CD14-positive monocyte (primary cell): ENCODE data around the gene RASGRF2. TPM values are rescaled to one million over a fixed set of nuclear protein-coding genes. Genes with fewer than 3 reads are reported as not detected.

ENCODE experiments used
- DNase-seq, 3 donors: peaks; one replicate each; pipeline ENCODE4 v3.0.0-alpha.2; 2011 to 2022
- H2AFZ ChIP-seq: 2 replicates; pipeline ENCODE4 v1.6.0; 2012; ENCODE audit warnings: mild to moderate bottlenecking, low read depth, low read length, inconsistent platforms; ENCODE audit not compliant: insufficient read depth, poor library complexity, severe bottlenecking
- H3K27ac ChIP-seq, 2 donors: 1 replicate in 1 of 2; 2 replicates in 1 of 2; pipeline ENCODE4 v1.5.1; 2012 to 2013; ENCODE audit warnings: low read length in 2 of 2, control low read depth in 1 of 2, inconsistent platforms in 1 of 2, low read depth in 1 of 2, mild to moderate bottlenecking in 1 of 2
- H3K27me3 ChIP-seq, 2 donors: one replicate each; pipeline versions ENCODE4 v1.6.0 to v1.6.1; 2011 to 2013; ENCODE audit warnings: low read length in 2 of 2; ENCODE audit not compliant: control insufficient read depth in 2 of 2, insufficient read depth in 2 of 2
- H3K36me3 ChIP-seq, 2 donors: replicated peaks in 1 of 2; 1 replicate in 1 of 2; 2 replicates in 1 of 2; pipeline versions ENCODE4 v1.5.1 to v1.6.1; 2012 to 2013; ENCODE audit warnings: low read length in 2 of 2, control low read depth in 1 of 2, inconsistent platforms in 1 of 2, mild to moderate bottlenecking in 1 of 2; ENCODE audit not compliant: insufficient read depth in 2 of 2, control insufficient read depth in 1 of 2
- H3K4me1 ChIP-seq, 2 donors: 1 replicate in 1 of 2; 2 replicates in 1 of 2; pipeline versions ENCODE4 v1.5.1 to v1.6.1; 2012 to 2013; ENCODE audit warnings: low read length in 2 of 2, control low read depth in 1 of 2, inconsistent platforms in 1 of 2, mild to moderate bottlenecking in 1 of 2, moderate library complexity in 1 of 2; ENCODE audit not compliant: insufficient read depth in 2 of 2, control insufficient read depth in 1 of 2
- H3K4me2 ChIP-seq: replicated peaks from 2 replicates; pipeline ENCODE3; 2012; ENCODE audit warnings: low read length, moderate library complexity, mild to moderate bottlenecking; ENCODE audit not compliant: poor library complexity, severe bottlenecking; ENCODE audit errors: extremely low read depth
- H3K4me3 ChIP-seq, 3 experiments: fragments of 200-600 bp in 1 of 3; sonication (generic) in 1 of 3; replicated peaks in 1 of 3; 1 replicate in 2 of 3; 2 replicates in 1 of 3; pipeline ENCODE4 v1.5.1; 2011 to 2013; ENCODE audit warnings: low read length in 3 of 3, mild to moderate bottlenecking in 3 of 3, control low read depth in 2 of 3, low read depth in 2 of 3, inconsistent platforms in 1 of 3, moderate library complexity in 1 of 3
- H3K79me2 ChIP-seq: 2 replicates; pipeline ENCODE4 v1.6.0; 2012; ENCODE audit warnings: mild to moderate bottlenecking, control low read depth, inconsistent platforms, low read length, moderate library complexity; ENCODE audit not compliant: insufficient read depth
- H3K9ac ChIP-seq: 2 replicates; pipeline ENCODE4 v1.6.0; 2017; ENCODE audit warnings: low read length, mild to moderate bottlenecking; ENCODE audit not compliant: insufficient read depth, poor library complexity, severe bottlenecking
- H3K9me3 ChIP-seq, 2 donors: replicated peaks in 1 of 2; 1 replicate in 1 of 2; 2 replicates in 1 of 2; pipeline versions ENCODE4 v1.5.1 to v1.6.1; 2012 to 2013; ENCODE audit warnings: low read length in 2 of 2, control low read depth in 1 of 2; ENCODE audit not compliant: control insufficient read depth in 1 of 2, insufficient read depth in 1 of 2
- H4K20me1 ChIP-seq: 2 replicates; pipeline ENCODE4 v1.6.0; 2012; ENCODE audit warnings: mild to moderate bottlenecking, low read length, control low read depth, moderate library complexity; ENCODE audit not compliant: insufficient read depth
- H3K27ac Mint-ChIP-seq, 7 donors: one replicate each; pipeline ENCODE4 v1.8.0; 2020; ENCODE audit warnings: mild to moderate bottlenecking in 7 of 7, mixed read lengths in 7 of 7, moderate library complexity in 6 of 7, inconsistent platforms in 2 of 7
- H3K27me3 Mint-ChIP-seq, 3 donors: one replicate each; pipeline ENCODE4 v1.8.0; 2021 to 2022; ENCODE audit warnings: low read depth in 3 of 3, mild to moderate bottlenecking in 3 of 3, mixed read lengths in 3 of 3, moderate library complexity in 3 of 3, inconsistent platforms in 1 of 3
- H3K36me3 Mint-ChIP-seq, 2 donors: one replicate each; pipeline ENCODE4 v1.8.0; 2020; ENCODE audit warnings: mixed read lengths in 2 of 2, inconsistent platforms in 1 of 2, mild to moderate bottlenecking in 1 of 2
- H3K4me1 Mint-ChIP-seq: one replicate; pipeline ENCODE4 v1.8.0; 2020; ENCODE audit warnings: mild to moderate bottlenecking, mixed read lengths
- H3K4me3 Mint-ChIP-seq, 2 donors: one replicate each; pipeline ENCODE4 v1.8.0; 2020; ENCODE audit warnings: mild to moderate bottlenecking in 2 of 2, mixed read lengths in 2 of 2, moderate library complexity in 1 of 2
- H3K9me3 Mint-ChIP-seq, 7 donors: one replicate each; pipeline ENCODE4 v1.8.0; 2020 to 2022; ENCODE audit warnings: mixed read lengths in 7 of 7, mild to moderate bottlenecking in 6 of 7, moderate library complexity in 6 of 7, inconsistent platforms in 2 of 7
- WGBS: methylation state at CpG from one replicate; pipeline ENCODE4 v1.1.5; 2013; ENCODE audit warnings: missing lambda C conversion rate; ENCODE audit not compliant: insufficient coverage; 5-methylcytosine and 5-hydroxymethylcytosine counted together
- intact Hi-C, 2 donors: fragments of 100-400 bp; cut with micrococcal nuclease; formaldehyde crosslinking; loops; one replicate each; pipeline versions ENCODE4 v1.15.0 to v1.15.1; 2023
- polyA plus RNA-seq, 3 donors: library from polyadenylated mRNA; depleted of rRNA in 1 of 3; unstranded in 2 of 3; stranded (reverse) in 1 of 3; fragments of 300-500 nt in 2 of 3; fragments of >200 nt in 1 of 3; fragmentation: Illumina TruSeq in 2 of 3; gene quantifications; 1 replicate in 2 of 3; 2 replicates in 1 of 3; pipeline ENCODE4 v1.2.3, GENCODE V29; 2012 to 2021
- TF ChIP-seq, protein P1 (sequence below): fragments of 200-600 bp; IDR thresholded peaks from one replicate; pipeline ENCODE4 v1.8.0; 2022; ENCODE audit warnings: antibody characterized with exemption, mild to moderate bottlenecking

The RASGRF2 gene
- polyA plus RNA-seq, 3 donors: 0.01 to 0.02 TPM; not detected in 1

DNA sequence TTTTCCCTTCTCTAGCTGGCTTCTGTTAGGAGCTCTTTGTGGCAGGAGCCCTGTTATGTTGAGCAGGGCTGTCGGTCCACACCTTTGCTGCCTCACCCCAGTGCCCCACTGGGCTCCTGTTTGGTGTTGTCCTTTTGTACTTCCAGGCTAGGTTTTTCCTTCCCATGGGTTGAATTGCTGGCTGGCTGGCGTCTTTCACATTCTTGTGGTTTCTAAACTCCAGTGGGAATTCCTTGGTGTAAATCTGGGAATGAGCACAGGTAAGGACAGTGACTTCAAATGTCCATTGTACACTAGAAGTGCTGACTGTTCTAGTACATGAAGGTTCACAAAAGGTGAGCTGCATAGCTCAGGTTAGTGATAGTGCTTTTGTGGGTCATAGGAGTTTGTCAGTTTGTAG is 30.4 kb downstream of the RASGRF2 start:
- Histone ChIP-seq H4K20me1 (no peaks in the 10 kb centered on the region), H3K27ac (no peak overlapping the region), H3K4me2 (no peak overlapping the region), H3K27me3 (no peaks in the 10 kb centered on the region), H3K36me3 (no peaks in the 10 kb centered on the region), H3K9me3 (no peaks in the 10 kb centered on the region), H2AFZ (no peak overlapping the region), H3K79me2 (no peaks in the 10 kb centered on the region), H3K4me1 (no peaks in the 10 kb centered on the region), H3K9ac (no peak overlapping the region), H3K4me3 (no peak overlapping the region)
- H3K9me3 Mint-ChIP-seq: peaks cover 0 to 4% (median 0%) of the 10 kb centered on the region in 7 donors
- intact Hi-C loops: no loop called here
- TF ChIP-seq, protein P1, sequence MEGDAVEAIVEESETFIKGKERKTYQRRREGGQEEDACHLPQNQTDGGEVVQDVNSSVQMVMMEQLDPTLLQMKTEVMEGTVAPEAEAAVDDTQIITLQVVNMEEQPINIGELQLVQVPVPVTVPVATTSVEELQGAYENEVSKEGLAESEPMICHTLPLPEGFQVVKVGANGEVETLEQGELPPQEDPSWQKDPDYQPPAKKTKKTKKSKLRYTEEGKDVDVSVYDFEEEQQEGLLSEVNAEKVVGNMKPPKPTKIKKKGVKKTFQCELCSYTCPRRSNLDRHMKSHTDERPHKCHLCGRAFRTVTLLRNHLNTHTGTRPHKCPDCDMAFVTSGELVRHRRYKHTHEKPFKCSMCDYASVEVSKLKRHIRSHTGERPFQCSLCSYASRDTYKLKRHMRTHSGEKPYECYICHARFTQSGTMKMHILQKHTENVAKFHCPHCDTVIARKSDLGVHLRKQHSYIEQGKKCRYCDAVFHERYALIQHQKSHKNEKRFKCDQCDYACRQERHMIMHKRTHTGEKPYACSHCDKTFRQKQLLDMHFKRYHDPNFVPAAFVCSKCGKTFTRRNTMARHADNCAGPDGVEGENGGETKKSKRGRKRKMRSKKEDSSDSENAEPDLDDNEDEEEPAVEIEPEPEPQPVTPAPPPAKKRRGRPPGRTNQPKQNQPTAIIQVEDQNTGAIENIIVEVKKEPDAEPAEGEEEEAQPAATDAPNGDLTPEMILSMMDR: no peak
- no peaks in the 10 kb centered on the region for H3K36me3 Mint-ChIP-seq
- H3K27ac Mint-ChIP-seq: no peak overlapping the region
- no peaks in the 10 kb centered on the region for H3K4me1 Mint-ChIP-seq
- DNase-seq: no peak
- peaks cover 0 to 2% (median 0%) of the 10 kb centered on the region in 3 donors for H3K27me3 Mint-ChIP-seq
- no peak overlapping the region for H3K4me3 Mint-ChIP-seq
- WGBS: 80% methylated on average over 2 of the region's 2 CpGs

DNA sequence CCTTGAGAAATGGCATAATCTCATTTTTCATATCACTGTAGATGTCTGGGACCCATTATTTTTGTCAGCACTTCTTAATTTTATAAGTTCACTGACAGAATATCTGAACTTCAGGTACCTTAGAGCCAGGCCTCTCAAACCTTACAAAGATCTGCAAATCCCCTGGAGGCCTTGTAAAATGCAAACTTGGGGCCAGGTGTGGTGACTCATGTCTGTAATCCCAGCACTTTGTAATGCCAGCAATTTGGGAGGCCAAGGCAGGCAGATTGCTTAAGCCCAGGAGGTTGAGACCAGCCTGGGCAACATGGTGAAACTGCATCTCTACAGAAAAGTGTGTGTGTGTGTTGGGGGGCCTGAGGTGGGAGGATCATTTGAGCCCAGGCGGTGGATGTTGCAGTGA is 30.8 kb downstream of the RASGRF2 start:
- Mint-ChIP-seq H3K36me3 (no peaks in the 10 kb centered on the region), H3K27ac (no peak overlapping the region), H3K4me3 (no peak overlapping the region), H3K4me1 (no peaks in the 10 kb centered on the region), H3K27me3 (peaks cover 0 to 2% (median 0%) of the 10 kb centered on the region in 3 donors), H3K9me3 (peaks cover 0 to 4% (median 0%) of the 10 kb centered on the region in 7 donors)
- no peak overlapping the region for H3K27ac ChIP-seq
- TF ChIP-seq, protein P1: no peak
- H3K9me3 ChIP-seq: no peaks in the 10 kb centered on the region
- H3K36me3 ChIP-seq: no peaks in the 10 kb centered on the region
- H3K27me3 ChIP-seq: no peaks in the 10 kb centered on the region
- H3K4me2 ChIP-seq: no peak overlapping the region
- intact Hi-C loops: no loop called here
- H3K79me2 ChIP-seq: no peaks in the 10 kb centered on the region
- H3K4me1 ChIP-seq: no peaks in the 10 kb centered on the region
- DNase-seq: no peak
- H4K20me1 ChIP-seq: no peaks in the 10 kb centered on the region
- H2AFZ ChIP-seq: no peak overlapping the region
- no peak overlapping the region for H3K9ac ChIP-seq
- no peak overlapping the region for H3K4me3 ChIP-seq
- 83% methylated on average over 1 of the region's 1 CpG for WGBS
